GM19023 (cell line): ENCODE data around the gene FAR2.
"Not testable (repeated sequence)": the region's sequence is repeated elsewhere in the genome, so short reads cannot be mapped to it uniquely, and the experiment has no call there.

Source experiments
- ATAC-seq: cut with Tn5 transposase; IDR thresholded peaks from one replicate; pipeline ENCODE4 v1.9.1; 2021; ENCODE audit warnings: mild to moderate bottlenecking, moderate library complexity; ENCODE audit not compliant: unreplicated experiment

FAR2 gene

DNA sequence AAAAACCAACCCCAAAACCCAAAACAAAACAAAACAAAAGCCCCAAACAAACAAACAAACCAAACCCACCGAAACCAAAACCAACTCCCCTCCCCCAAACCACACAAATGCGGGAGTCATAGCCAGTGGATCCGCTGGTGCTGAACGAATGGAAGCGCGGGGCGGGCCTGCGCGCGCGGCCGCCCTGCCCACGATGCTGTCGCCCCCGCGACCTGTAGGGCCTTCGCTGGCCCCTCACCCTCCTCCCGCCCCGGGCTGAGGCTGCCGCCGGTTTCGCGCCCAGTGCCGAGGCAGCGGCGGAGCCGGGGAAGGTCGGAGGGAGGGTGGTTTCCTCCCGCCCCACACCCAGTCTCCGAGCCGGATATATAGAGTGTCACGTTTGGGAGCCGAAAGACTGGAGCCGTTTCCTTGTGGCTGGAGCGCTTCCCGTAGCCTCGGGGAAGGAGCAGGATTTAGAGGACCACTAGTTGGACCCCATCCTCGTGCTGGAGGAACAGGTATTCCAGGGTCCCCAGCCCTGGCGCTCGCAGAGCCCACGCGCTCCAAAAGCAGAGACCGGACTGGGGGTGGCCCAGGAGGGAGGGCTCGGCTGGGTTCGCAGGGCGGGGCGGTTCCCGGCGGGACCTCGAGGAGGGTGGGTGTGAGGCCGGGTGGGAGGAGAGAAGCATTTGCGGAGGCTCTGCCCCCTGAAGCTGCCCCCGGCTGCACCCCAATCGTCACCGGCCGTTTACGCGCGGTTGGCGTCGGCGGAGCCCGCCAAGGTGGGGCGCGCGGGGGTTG, at the start of gene FAR2:
Gene FAR2 (plus strand): TSS at position 368 of the 780 bp plus-strand sequence. CDS start 121,172 bp downstream, outside the sequence.
- ATAC-seq: peak; percentile 51

DNA sequence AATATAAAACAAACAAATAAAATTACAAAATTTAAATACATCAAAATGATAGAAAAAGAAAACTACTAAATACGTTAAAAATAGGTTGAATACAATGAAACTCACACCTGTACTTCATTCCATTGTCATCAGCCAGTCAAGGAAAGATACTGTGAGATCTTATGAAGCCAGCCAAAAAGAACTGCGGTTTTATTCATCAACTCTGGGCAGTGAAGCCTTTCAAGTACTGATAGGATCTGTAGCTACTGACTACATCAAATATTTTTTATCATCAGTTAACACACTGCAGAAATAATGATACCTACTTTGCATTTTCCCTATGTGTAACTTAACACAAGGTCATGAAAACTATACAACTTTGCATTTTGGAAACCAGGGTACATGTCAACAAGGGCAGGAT, 46.3 kb upstream of the FAR2 start:
- ATAC-seq: no peak

DNA sequence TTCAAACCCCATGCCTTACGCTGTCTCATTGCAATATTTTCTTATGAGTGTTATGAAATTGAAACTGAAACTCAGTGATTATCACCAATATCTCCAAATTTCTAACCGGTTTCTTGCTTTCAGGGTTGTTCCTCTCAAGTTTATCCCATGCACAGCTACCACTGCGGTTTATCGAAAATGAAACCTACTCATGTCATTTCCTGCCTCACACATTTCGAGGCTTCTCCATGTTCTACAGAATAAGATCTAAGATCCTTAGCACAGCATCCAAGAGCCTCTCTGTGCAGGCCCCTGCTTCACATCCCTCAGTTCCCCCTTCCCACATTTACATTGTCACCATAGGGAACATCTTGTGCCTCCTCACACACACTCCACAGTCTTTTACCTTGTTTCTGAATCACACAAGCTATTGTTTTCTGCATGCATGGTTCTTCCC, 45.5 kb upstream of the FAR2 start:
- ATAC-seq: peak; percentile 99

DNA sequence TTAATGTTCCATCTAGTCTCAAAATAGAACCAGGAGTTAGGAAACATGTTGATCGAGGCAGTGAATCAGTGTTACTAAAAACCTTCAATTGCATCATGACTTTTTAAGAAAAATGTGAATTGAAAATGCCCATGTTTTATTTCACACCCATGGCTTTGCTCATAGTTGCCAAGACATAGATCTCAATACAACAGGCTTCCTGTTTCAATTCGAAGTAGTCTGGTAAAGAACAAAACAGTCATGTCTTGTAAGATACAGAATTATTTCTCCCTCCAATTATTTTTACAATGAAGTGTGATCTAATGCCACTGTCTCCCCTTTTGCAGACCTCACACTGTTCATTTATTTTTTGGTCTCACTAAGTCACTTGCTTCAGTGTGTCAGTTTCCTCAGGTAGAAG, 44.6 kb upstream of the FAR2 start:
- ATAC-seq: no peak

DNA sequence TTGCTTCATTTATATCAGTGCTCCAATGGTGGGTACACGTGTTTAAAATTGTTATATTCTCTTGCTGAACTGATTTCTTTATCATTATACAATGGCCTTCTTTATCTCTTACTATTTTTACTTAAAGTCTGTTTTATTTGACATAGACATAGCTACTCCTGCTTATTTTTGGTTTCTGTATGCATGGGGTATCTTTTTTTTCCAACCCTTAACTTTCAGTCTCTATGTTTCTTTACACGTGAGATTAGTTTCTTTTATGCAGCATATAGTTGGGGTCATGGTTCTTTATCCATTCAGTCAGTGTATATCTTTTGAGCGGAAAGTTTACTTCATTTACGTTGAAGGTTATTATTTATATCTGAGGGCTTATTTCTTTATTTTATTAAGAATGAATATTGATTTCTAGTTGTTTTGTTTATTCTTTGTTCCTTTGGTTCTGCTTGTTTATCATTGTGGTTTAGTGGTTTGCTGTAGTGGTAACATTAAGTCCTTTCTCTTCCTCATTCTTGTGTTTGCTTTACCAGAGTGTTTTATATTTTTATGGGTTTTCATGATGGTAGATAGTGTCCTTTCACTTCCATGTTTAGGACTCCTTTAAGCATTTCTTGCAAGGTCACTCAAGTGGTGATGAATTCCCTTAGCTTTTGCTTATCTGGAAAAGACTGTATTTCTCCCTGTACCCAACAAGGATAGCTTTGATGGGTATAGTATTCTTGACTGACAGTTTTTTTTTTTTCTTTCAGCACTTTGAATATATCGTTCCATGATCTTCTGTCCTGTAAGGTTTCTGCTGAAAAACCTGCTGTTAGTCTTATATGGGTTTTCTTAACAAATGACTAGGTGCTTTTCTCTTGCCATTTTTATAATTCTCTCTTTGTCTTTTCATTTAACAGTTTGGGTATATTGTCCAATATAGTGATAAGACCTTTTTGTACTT, 38.3 kb upstream of the FAR2 start:
- no peak for ATAC-seq

DNA sequence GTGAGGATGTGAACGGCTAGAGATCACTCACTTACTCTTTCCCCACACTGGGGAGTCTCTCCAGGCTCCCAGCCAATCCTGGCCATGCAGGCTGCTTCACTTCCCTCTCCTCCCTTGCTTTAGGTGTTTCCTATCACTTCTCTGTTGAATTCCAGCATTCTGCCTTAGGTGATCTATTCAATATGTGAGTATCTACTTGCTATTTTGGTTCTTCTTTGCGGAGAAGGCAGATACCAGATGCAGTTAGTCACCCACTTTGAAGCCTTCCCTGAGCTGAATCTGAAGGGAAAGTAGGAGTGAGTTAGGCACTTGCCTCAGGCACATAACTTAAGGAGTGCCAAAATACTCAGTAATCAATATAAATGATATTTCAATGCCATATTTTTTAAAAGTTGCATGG, 36.0 kb upstream of the FAR2 start:
- no peak for ATAC-seq

DNA sequence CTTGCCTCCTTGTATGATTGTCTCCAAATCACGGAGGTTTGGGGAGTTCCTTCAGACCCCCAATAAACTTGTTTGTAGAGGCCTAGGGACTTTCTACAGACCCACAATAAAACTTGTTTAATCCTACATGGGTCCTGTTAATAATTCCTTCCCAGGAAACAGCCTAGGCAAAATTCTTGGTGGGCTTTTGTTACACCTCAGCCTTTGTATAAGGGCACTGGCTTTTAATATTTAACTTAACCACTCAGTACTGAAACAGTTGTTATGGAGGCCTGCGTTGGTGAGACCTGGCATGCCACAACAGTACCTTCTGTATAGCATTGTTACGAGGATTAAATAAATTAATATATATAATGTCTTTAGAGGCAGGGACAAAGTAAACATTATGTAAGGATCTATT, 32.7 kb upstream of the FAR2 start:
- ATAC-seq: no peak

DNA sequence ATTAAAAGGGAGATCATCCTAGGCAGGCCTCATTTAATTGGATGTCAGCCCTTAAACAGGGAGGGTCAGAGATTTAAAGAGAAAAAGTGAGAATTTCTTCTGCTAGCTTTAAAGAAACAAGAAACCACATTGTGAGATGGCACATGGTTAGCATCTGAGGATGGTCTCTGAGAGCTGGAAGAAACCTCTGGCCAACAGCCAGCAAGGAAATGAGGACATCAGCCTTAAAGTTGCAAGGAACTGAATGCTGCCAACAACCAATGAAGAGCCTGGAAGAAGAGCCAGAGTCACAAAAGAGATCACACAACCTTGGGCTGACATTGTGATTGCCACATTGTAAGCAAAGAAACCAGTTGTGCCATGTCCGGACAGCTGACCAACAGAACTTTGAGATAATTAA, 17.5 kb upstream of the FAR2 start:
- ATAC-seq: no peak

DNA sequence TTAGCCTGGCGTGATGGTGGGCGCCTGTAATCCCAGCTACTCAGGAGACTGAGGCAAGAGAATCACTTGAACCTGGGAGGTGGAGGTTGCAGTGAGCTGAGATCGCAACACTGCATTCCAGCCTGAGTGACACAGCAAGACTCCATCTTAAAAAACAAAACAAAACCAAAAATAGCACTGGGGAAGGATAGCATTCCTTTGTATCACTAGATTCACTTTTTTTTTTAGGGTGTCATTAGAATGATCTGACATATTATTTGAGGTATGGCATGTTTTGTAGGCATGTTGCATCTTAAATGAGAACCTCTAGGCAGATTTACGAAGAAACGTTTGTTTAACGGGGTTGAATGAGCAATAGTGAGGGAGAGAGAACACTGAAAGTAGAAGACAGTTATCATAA, 16.8 kb upstream of the FAR2 start:
- ATAC-seq: no peak

DNA sequence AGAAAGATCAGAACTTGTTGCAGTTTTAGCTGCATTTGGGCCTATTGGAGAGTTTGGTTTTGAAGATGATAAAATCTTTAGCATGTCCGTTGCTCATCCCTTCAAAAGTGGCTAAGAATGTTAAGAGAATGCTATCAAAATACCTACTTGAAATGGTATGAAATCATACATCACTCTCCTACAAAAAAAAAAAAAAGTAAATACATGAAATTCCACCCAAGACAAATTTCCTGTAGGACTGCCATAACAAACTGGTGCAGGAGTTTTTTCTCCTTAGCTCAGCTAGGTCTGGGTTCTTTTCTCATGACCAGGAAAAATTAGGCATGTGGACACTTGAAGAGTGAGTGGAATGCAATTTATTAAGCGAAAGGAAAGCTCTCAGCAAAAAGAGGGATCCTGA, 15.9 kb upstream of the FAR2 start:
- no peak for ATAC-seq

DNA sequence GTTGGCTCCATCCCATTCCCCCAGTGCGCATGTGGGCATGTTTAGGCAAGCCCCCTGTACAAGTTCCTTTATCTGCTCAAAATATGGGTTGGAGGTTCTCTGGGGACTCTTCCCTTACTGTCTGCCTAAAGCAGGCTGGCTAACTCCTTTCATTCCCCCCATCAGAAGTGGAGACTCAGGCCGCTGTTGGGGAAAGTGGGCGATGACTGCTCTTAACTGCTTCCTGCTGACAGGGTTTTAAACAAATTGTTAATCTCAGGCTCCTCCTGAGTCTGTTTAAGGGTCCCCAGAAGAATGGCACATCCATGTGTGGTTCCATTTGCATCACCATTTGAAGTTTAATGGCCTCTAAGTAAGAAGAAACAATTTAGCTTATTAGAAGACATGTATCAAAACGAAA, 15.4 kb upstream of the FAR2 start:
- ATAC-seq: no peak

DNA sequence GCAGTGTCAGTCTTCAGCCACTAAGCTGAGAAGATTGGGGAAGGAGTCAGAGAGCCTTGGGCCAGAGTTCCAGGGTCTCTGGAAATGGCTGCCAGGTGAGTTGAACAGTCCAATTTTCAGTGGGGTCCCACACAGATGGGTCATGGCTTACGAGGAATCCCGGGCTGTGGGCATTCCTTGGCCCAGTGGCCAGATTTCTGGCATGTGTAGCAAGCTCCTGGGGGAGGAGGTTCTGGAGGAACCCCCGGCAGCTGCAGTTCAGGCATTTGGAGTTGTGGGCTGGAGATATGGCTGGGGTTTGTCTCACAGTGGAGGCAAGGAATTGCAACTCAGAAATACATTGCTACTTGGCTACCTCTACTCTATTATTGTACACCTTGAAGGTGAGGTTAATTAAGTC, 10.8 kb upstream of the FAR2 start:
- ATAC-seq: not testable (repeated sequence)

DNA sequence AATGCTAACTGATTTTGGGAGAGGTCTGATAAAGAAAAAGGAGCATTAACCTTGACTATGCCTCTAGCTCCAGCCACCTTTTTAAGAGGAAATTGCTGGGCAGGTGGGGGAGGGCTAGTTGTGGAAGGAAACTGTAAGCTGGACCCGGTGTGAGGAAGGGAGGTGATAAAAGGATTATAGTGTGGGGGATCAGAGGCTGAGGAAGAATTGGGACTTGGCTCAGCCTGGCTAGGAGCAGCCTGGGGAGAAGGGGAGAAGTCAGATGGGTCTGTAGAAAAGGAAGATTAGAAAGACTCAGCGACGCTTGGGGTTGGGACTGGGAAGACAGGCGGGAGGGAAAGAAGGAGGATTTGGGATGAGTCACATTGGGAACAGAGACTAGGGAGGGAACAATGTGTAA, 10.2 kb upstream of the FAR2 start:
- not testable (repeated sequence) for ATAC-seq

DNA sequence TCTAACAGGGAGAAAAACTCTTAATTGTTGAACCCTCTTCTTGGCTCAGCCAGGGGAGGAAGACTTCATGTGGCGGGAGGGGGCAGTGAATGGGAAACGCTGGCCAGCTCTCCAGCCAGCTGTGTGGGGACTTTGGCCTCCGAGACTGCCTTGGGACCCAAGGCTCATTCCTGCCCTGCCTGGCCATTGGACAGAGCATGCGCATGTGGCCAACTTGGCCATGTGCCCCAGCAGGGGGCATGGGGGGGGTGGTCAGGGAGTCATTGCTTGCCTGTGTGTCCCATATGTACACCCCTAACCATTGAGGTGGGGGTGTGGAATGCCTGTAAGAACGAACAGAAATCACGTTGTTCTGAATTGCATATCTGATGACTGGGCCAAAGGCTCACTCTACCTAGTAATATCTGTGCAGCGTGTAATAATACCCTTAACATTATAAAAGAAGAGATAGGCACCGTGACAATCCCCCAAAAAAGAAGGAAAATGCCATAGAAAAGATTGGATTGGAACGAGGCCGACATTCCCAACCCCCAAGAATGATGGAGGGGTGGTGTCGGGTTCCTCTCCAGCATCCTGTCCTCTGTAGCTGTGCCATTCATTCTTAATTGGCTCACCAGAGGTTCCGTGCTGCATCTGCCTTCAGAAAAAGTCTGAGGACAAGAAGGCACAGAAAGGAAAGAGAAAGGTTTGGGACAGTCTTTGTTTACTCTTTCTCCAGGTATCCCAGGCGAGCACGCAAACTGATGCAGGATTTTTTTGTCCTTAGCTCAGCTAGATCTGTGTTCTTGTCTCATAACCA, 3.5 kb upstream of the FAR2 start:
- ATAC-seq: no peak

DNA sequence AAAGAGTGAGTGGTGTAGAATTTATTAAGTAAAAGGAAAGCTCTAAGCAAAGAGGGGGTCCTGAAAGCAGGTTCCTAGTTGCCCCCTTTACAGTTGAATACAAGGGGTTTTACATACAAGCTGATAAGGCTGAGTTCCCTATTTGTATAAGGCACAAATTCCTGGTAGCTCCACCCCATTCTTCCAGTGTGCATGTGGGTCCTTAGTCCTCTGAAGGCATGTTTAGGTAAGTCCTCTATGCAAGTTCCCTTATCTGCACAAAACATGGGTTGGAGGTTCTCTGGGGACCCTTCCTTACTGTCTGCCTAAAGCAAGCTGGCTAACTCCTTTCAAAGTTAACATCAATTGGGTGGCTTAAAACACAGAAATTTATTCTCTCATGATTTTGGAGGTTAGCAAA, 2.9 kb upstream of the FAR2 start:
- no peak for ATAC-seq

DNA sequence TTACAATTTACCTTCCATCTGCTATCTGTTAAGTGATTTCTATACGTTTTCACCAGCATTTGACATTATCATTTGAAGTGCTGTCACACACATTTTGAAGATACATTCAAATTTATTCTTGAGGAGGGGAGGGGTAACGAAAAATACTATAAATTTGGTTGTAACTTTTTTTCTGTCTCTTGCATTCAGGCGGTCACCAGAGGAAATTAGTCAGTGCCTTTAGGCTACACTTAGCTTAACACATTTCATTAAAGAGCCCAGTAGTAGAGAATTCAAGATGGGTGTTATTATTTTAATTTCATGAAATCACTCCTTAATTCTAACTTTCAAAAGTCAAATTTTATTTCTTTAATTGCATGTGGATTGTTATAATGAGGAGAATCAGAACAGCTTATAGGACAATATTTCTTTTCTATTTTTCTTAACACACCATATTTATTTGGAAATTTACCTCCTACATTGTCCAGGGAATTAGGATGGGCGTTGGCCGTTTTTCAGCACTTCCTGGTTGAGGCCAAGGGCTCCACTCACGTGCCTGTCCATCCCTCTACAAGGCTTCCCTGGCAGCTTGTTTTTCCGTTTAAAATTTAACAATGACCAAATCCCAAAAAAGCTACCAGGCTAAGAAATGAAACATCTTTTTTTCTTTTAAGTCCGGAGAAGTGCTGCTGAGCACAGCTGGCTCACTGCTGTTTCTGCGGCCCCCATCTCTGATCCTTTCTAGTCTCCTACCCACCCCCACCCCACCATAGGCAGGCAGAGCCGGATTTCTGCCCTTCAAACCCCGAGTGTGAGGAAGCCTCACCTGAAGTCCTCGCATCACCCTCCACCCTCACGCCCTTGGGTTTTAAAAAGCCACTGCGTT, 1.1 kb upstream of the FAR2 start:
- no peak for ATAC-seq

DNA sequence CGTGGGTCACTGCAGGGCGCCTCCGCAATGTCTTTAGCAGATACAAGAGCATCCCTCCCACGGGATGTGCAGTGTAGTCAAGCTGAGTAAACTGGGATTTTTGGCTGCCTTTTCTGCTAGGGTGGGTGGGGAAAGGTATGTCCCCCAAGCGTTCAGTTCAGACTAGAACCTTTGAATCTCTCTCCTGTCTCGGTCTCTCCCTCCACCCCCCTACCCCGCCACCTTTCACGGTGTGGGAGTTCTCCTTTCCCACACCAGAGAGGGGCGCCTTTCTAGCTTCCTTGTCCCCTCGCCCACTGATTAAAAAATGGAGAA, 525 bp upstream of the FAR2 start:
- ATAC-seq: peak; percentile 4

DNA sequence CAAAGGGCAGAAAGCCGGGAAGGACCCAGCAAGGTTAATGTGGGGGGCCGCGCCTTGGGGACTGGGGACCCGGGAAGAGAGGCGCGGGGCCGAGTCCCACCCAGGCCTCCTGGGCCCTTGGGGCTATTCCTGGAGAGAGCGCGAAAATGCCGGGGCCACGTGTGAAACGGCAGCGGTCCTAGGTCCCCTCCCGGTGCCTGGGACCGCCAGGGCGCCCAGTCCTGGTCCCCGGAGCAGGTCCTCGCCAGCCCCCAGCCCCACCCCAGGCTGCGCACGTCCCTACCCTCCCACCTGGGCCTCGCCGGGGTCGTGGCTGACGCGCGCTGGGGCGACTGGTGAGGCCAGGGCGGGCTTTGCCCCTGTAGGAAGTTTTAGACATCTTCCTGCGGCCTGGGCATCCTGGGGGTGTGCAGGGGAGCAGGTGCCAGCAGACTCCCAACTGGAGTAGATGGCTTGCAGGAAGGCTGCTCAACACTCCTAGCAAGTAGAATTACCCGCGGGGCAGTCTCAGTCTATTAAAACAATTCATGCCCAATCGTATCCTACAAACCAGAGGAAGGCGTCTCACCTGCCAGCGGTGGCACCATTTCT, 708 bp downstream of the FAR2 start:
- ATAC-seq: peak; percentile 4

DNA sequence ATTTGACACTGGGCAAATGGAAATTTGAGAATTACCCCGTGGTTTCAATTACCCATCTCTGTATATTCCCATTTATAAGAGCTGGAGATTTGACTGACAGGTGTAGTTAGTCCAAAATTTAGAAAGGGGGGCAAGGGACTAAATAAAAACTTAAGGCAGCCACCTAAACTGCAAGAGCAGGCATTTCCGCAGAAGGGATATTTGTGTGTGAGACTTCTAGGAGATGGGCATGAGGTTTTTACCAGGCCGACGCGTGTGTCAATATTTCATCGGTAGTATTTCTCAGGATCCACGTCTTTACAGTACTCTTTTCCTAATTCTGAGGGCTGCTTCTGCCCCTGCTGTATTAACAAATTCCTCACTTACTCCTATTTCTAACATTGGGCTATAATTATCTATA, 1.4 kb downstream of the FAR2 start:
- no peak for ATAC-seq
